Epithelial cell of prostate (primary cell): ENCODE data around the gene RALGPS1.

Experiments
- DNase-seq: peaks from one replicate; pipeline ENCODE4 v3.0.0-alpha.2; 2011; ENCODE audit warnings: low read depth, low spot score
- H3K27ac ChIP-seq: fragments of 450-650 bp; 2 replicates; pipeline ENCODE4 v1.5.1; 2017; ENCODE audit warnings: mild to moderate bottlenecking

RALGPS1 gene

GRCh38 chr9:127128341-127129072 is 213.9 kb downstream of the RALGPS1 start:
- no peak overlapping the region for H3K27ac ChIP-seq
- DNase-seq, result peak; percentile 66

- no peak for DNase-seq
- no peak overlapping the region for H3K27ac ChIP-seq
Measured at GRCh38 chr9:127129073-127129717, 214.6 kb downstream of the RALGPS1 start.

GRCh38 chr9:127129718-127130085 is 215.1 kb downstream of the RALGPS1 start:
- DNase-seq, result no peak
- no peak overlapping the region for H3K27ac ChIP-seq

- DNase-seq, result no peak
- no peak overlapping the region for H3K27ac ChIP-seq
Measured at GRCh38 chr9:127130235-127130634, 215.7 kb downstream of the RALGPS1 start.

GRCh38 chr9:127130661-127131538 is 216.3 kb downstream of the RALGPS1 start:
- peak overlapping the region; percentile 39 for H3K27ac ChIP-seq
- peak; percentile 79 for DNase-seq

GRCh38 chr9:127131871-127132270 is 217.3 kb downstream of the RALGPS1 start:
- H3K27ac ChIP-seq, result peak overlapping the region; percentile 39
- no peak for DNase-seq

- no peak for DNase-seq
- no peak overlapping the region for H3K27ac ChIP-seq
Measured at GRCh38 chr9:127132375-127132774, 217.8 kb downstream of the RALGPS1 start.

GRCh38 chr9:127132921-127133647 is 218.5 kb downstream of the RALGPS1 start:
- no peak overlapping the region for H3K27ac ChIP-seq
- DNase-seq, result no peak

- no peak overlapping the region for H3K27ac ChIP-seq
- no peak for DNase-seq
Measured at GRCh38 chr9:127133739-127134167, 219.2 kb downstream of the RALGPS1 start.

GRCh38 chr9:127135056-127135745 is 220.6 kb downstream of the RALGPS1 start:
- H3K27ac ChIP-seq, result no peak overlapping the region
- DNase-seq, result no peak

GRCh38 chr9:127136081-127136879 is 221.7 kb downstream of the RALGPS1 start:
- no peak for DNase-seq
- H3K27ac ChIP-seq, result no peak overlapping the region

- no peak for DNase-seq
- H3K27ac ChIP-seq, result no peak overlapping the region
Measured at GRCh38 chr9:127136880-127137639, 222.5 kb downstream of the RALGPS1 start.

GRCh38 chr9:127137640-127138360 is 223.2 kb downstream of the RALGPS1 start:
- no peak overlapping the region for H3K27ac ChIP-seq
- DNase-seq, result no peak

GRCh38 chr9:127138444-127138843 is 223.9 kb downstream of the RALGPS1 start:
- no peak overlapping the region for H3K27ac ChIP-seq
- DNase-seq, result no peak

GRCh38 chr9:127139071-127139731 is 224.6 kb downstream of the RALGPS1 start:
- no peak for DNase-seq

GRCh38 chr9:127139775-127140174 is 225.2 kb downstream of the RALGPS1 start:
- no peak for DNase-seq
- H3K27ac ChIP-seq, result no peak overlapping the region

More at GRCh38 chr9:127139071-127139731, 224.6 kb downstream of the RALGPS1 start:
- no peak overlapping the region for H3K27ac ChIP-seq

- H3K27ac ChIP-seq, result no peak overlapping the region
- DNase-seq, result no peak
Measured at GRCh38 chr9:127140181-127140580, 225.6 kb downstream of the RALGPS1 start.
